ENCODE measurements around the gene GAL3ST1. TPM values are rescaled to one million over a fixed set of nuclear protein-coding genes. Genes with fewer than 3 reads are reported as not detected.
A peak's percentile ranks its signal among the peaks of the same experiment; 100 is the strongest.

The GAL3ST1 gene
- total RNA-seq, 1 donor from 2014 or later = 3.0 TPM

DNA sequence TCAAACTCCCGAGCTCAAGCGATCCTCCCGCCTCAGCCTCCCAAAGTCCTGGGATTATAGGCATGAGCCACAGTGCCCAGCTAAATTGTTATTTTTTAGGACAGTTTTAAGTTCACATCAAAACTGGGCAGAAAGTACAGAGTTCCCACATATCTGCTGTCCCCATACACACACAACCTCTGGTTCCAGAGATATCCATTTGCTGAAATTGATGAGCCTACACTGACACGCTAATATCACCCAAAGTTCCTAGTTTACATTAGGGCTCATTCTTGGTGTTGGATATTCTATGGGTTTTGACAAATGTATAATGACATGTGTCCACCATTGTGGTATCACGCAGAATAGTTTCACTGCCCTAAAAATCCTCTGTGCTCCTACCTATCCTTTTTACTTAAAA lies 66.2 kb downstream of the GAL3ST1 start:
- no peak for DNase-seq (ENCODE audit: low spot score)
- Mint-ChIP-seq H3K27ac (ENCODE audit: unreplicated experiment) (no peak overlapping the region), H3K36me3 (ENCODE audit: low read depth, unreplicated experiment) (no peaks in the 10 kb centered on the region), H3K4me3 (ENCODE audit: unreplicated experiment) (no peak overlapping the region), H3K9me3 (ENCODE audit: unreplicated experiment) (no peaks in the 10 kb centered on the region), H3K4me1 (ENCODE audit: unreplicated experiment) (no peaks in the 10 kb centered on the region), H3K27me3 (ENCODE audit: unreplicated experiment) (peaks cover 5% of the 10 kb centered on the region)
- TF ChIP-seq, protein P1, sequence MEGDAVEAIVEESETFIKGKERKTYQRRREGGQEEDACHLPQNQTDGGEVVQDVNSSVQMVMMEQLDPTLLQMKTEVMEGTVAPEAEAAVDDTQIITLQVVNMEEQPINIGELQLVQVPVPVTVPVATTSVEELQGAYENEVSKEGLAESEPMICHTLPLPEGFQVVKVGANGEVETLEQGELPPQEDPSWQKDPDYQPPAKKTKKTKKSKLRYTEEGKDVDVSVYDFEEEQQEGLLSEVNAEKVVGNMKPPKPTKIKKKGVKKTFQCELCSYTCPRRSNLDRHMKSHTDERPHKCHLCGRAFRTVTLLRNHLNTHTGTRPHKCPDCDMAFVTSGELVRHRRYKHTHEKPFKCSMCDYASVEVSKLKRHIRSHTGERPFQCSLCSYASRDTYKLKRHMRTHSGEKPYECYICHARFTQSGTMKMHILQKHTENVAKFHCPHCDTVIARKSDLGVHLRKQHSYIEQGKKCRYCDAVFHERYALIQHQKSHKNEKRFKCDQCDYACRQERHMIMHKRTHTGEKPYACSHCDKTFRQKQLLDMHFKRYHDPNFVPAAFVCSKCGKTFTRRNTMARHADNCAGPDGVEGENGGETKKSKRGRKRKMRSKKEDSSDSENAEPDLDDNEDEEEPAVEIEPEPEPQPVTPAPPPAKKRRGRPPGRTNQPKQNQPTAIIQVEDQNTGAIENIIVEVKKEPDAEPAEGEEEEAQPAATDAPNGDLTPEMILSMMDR (IDR thresholded peaks at IDR 0.05; ENCODE audit: unreplicated experiment) = no peak

- Mint-ChIP-seq H3K9me3 (ENCODE audit: unreplicated experiment) (no peaks in the 10 kb centered on the region), H3K4me1 (ENCODE audit: unreplicated experiment) (no peaks in the 10 kb centered on the region), H3K36me3 (ENCODE audit: low read depth, unreplicated experiment) (no peaks in the 10 kb centered on the region), H3K27ac (ENCODE audit: unreplicated experiment) (no peak overlapping the region), H3K4me3 (ENCODE audit: unreplicated experiment) (no peak overlapping the region), H3K27me3 (ENCODE audit: unreplicated experiment) (peaks cover 4% of the 10 kb centered on the region)
- DNase-seq (ENCODE audit: low spot score) = no peak
- TF ChIP-seq, protein P1 (IDR thresholded peaks at IDR 0.05; ENCODE audit: unreplicated experiment) = no peak
Measured at GRCh38 chr22:30507670-30508069, 66.8 kb downstream of the GAL3ST1 start.

DNA sequence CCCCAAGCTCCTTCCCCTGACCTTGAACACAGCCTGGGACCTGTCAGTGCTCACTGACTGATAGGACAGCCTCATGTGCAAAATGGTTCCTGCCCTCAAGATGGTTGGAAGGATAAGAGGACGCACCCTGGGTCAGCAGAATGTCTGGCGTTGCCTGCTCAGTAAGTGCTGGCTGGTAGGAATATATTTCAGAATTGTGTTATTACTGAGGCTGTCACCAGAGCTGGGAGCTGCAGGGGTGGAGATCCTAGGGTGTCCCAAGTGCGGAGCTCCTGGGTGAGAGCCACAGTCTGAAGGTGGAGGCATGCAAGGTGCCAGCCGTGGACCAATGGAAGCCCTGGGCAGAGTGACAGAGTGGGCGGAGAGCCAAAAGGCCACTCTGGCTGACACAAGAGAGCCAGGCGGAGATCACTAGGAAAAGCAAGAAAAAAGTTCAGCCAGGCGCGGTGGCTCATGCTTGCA lies 67.9 kb downstream of the GAL3ST1 start:
- Mint-ChIP-seq H3K36me3 (ENCODE audit: low read depth, unreplicated experiment) (no peaks in the 10 kb centered on the region), H3K27me3 (ENCODE audit: unreplicated experiment) (peaks cover 4% of the 10 kb centered on the region), H3K27ac (ENCODE audit: unreplicated experiment) (no peak overlapping the region), H3K4me1 (ENCODE audit: unreplicated experiment) (no peaks in the 10 kb centered on the region), H3K9me3 (ENCODE audit: unreplicated experiment) (no peaks in the 10 kb centered on the region), H3K4me3 (ENCODE audit: unreplicated experiment) (peak overlapping the region; percentile 47)
- TF ChIP-seq, protein P1 (IDR thresholded peaks at IDR 0.05; ENCODE audit: unreplicated experiment) = no peak
- no peak for DNase-seq (ENCODE audit: low spot score)

Other genes starting within 250 kb of the GAL3ST1 start
- 7.9 TPM for gene TBC1D10A, start 247.7 kb downstream of the GAL3ST1 start, total RNA-seq (ENCODE audit: unreplicated experiment)
- 139 TPM for gene SF3A1, start 217.8 kb downstream of the GAL3ST1 start, total RNA-seq (ENCODE audit: unreplicated experiment)
- 3.3 TPM for gene CCDC157, start 217.7 kb downstream of the GAL3ST1 start, total RNA-seq (ENCODE audit: unreplicated experiment)
- 39.1 TPM for gene RNF215, start 187.3 kb downstream of the GAL3ST1 start, total RNA-seq (ENCODE audit: unreplicated experiment)
- 3.9 TPM for gene SEC14L2, start 177.6 kb downstream of the GAL3ST1 start, total RNA-seq (ENCODE audit: unreplicated experiment)
- gene MTFP1, start 148.9 kb downstream of the GAL3ST1 start, total RNA-seq (ENCODE audit: unreplicated experiment) = 30.2 TPM
- not detected for gene SEC14L3, start 102.6 kb downstream of the GAL3ST1 start, total RNA-seq (ENCODE audit: unreplicated experiment)
- gene SEC14L4, start 69.0 kb downstream of the GAL3ST1 start, total RNA-seq (ENCODE audit: unreplicated experiment) = 1.0 TPM
- gene SEC14L6, start 27.9 kb downstream of the GAL3ST1 start, total RNA-seq (ENCODE audit: unreplicated experiment) = 1.4 TPM
- gene PES1, start 17.2 kb upstream of the GAL3ST1 start, total RNA-seq (ENCODE audit: unreplicated experiment) = 84.0 TPM
- 59.5 TPM for gene TCN2, start 32.5 kb upstream of the GAL3ST1 start, total RNA-seq (ENCODE audit: unreplicated experiment)
- 8.4 TPM for gene SLC35E4, start 61.1 kb upstream of the GAL3ST1 start, total RNA-seq (ENCODE audit: unreplicated experiment)
- gene DUSP18, start 93.2 kb upstream of the GAL3ST1 start, total RNA-seq (ENCODE audit: unreplicated experiment) = 21.4 TPM
- gene OSBP2, start 120.2 kb upstream of the GAL3ST1 start, total RNA-seq (ENCODE audit: unreplicated experiment) = 3.0 TPM